WERI-Rb-1 (cell line): ENCODE data around the gene NAA15.

Source experiments
- DNase-seq: peaks from one replicate; pipeline ENCODE4 v3.0.0-alpha.2; 2020
- H3K27ac ChIP-seq: fragments of 250-450 bp; sonication (Bioruptor Pico); 2 replicates; pipeline ENCODE4 v1.5.1; 2020; ENCODE audit warnings: mild to moderate bottlenecking, moderate library complexity
- H3K27me3 ChIP-seq: fragments of 250-450 bp; sonication (Bioruptor Pico); 2 replicates; pipeline ENCODE4 v1.5.1; 2021; ENCODE audit warnings: mild to moderate bottlenecking, low read depth, moderate library complexity; ENCODE audit not compliant: insufficient read depth, severe bottlenecking
- H3K36me3 ChIP-seq: fragments of 250-450 bp; sonication (Bioruptor Pico); 2 replicates; pipeline ENCODE4 v1.5.1; 2020; ENCODE audit warnings: mild to moderate bottlenecking, moderate library complexity
- H3K4me3 ChIP-seq: 2 replicates; pipeline ENCODE4 v1.5.1; 2011; ENCODE audit warnings: low read depth, mild to moderate bottlenecking, control low read depth, low read length
- H3K9me3 ChIP-seq: fragments of 250-450 bp; sonication (Bioruptor Pico); 2 replicates; pipeline ENCODE4 v1.5.1; 2021; ENCODE audit warnings: mild to moderate bottlenecking, moderate library complexity; ENCODE audit not compliant: severe bottlenecking
- CTCF ChIP-seq: IDR thresholded peaks from 2 replicates; pipeline ENCODE4 v1.5.1; 2011; ENCODE audit warnings: low read depth, mild to moderate bottlenecking, control low read depth, inconsistent platforms, low read length

The NAA15 gene

GRCh38 chr4:139278485-139278884 lies 22.8 kb upstream of the NAA15 start:
- Histone ChIP-seq H3K9me3 (no peaks in the 10 kb centered on the region), H3K27ac (no peak overlapping the region), H3K36me3 (no peaks in the 10 kb centered on the region), H3K4me3 (no peak overlapping the region), H3K27me3 (no peaks in the 10 kb centered on the region)
- no peak for TF ChIP-seq CTCF
- DNase-seq: no peak

GRCh38 chr4:139278912-139279759 lies 22.2 kb upstream of the NAA15 start:
- no peak for DNase-seq
- H3K27me3 ChIP-seq: no peaks in the 10 kb centered on the region
- TF ChIP-seq CTCF: no peak
- no peak overlapping the region for H3K27ac ChIP-seq
- H3K36me3 ChIP-seq: no peaks in the 10 kb centered on the region
- no peaks in the 10 kb centered on the region for H3K9me3 ChIP-seq
- H3K4me3 ChIP-seq: no peak overlapping the region

- no peak for TF ChIP-seq CTCF
- no peaks in the 10 kb centered on the region for H3K36me3 ChIP-seq
- no peak within 1 kb of the TSS for H3K27ac ChIP-seq
- no peak for DNase-seq
- H3K27me3 ChIP-seq: no peaks in the 10 kb centered on the region
- no peaks in the 10 kb centered on the region for H3K9me3 ChIP-seq
- no peak within 1 kb of the TSS for H3K4me3 ChIP-seq
These were observed 21.3 kb upstream of the NAA15 start, which contains the start of gene MGARP for GRCh38 chr4:139279760-139280620. Gene MGARP, minus strand, starts transcription at chr4:139280225. Its CDS starts 67 bp downstream, at chr4:139280158.

- TF ChIP-seq CTCF: no peak
- H3K27me3 ChIP-seq: no peaks in the 10 kb centered on the region
- no peak overlapping the region for H3K27ac ChIP-seq
- no peaks in the 10 kb centered on the region for H3K36me3 ChIP-seq
- no peaks in the 10 kb centered on the region for H3K9me3 ChIP-seq
- DNase-seq: no peak
- no peak overlapping the region for H3K4me3 ChIP-seq
These were observed 19.1 kb upstream of the NAA15 start for GRCh38 chr4:139282065-139282720.

GRCh38 chr4:139282721-139283075 lies 18.6 kb upstream of the NAA15 start:
- TF ChIP-seq CTCF: no peak
- Histone ChIP-seq H3K36me3 (no peaks in the 10 kb centered on the region), H3K27me3 (no peaks in the 10 kb centered on the region), H3K9me3 (no peaks in the 10 kb centered on the region), H3K4me3 (no peak overlapping the region), H3K27ac (no peak overlapping the region)
- DNase-seq: no peak
